ENCODE data around the gene GADD45G. TPM values are rescaled to one million over a fixed set of nuclear protein-coding genes. Genes with fewer than 3 reads are reported as not detected.

GADD45G gene
- total RNA-seq, 1 experiment from 2014 or later = 10.6 TPM

- DNase-seq (ENCODE audit: low spot score) (no peak), ATAC-seq (no peak)
- no peak overlapping the region for H3K4me3 Mint-ChIP-seq
These were observed 13.3 kb upstream of the GADD45G start for GRCh38 chr9:89591274-89592212.

GRCh38 chr9:89592213-89592815 is 12.5 kb upstream of the GADD45G start:
- Mint-ChIP-seq H3K4me1 (peaks cover 18% of the 10 kb centered on the region), H3K36me3 (no peaks in the 10 kb centered on the region), H3K27me3 (ENCODE audit: low read depth) (no peaks in the 10 kb centered on the region), H3K4me3 (no peak overlapping the region), H3K27ac (no peak overlapping the region), H3K9me3 (no peaks in the 10 kb centered on the region)
- DNase-seq (ENCODE audit: low spot score) (no peak), ATAC-seq (no peak)
- CTCF ChIA-PET = interaction anchor here (0.9 to 5.1 kb wide), 39 partner anchors 10 to 539 kb away, joined by 3 to 123 read pairs (median 9); partner anchors contain the start of gene GADD45G
- POLR2A ChIA-PET = interaction anchor here (0.8 to 1.1 kb wide), 2 partner anchors 11 to 16 kb away, joined by 3 read pairs; no protein-coding TSS in a partner anchor
- no peak for TF ChIP-seq ZNF532 (CRISPR knock-in tag; IDR thresholded peaks at IDR 0.05; ENCODE audit: borderline replicate concordance)
- no peak for TF ChIP-seq ZNF317 (CRISPR knock-in tag; IDR thresholded peaks at IDR 0.05; ENCODE audit: borderline replicate concordance, low read depth)
- TF ChIP-seq USF1 (CRISPR knock-in tag; IDR thresholded peaks at IDR 0.05) = no peak
- TF ChIP-seq HMGA2 (CRISPR knock-in tag; IDR thresholded peaks at IDR 0.05) = no peak
- no peak for TF ChIP-seq NR3C1 (CRISPR knock-in tag; conservative IDR thresholded peaks at IDR 0.05; ENCODE audit: low read depth)
- no peak for TF ChIP-seq SMAD3 (CRISPR knock-in tag; IDR thresholded peaks at IDR 0.05; ENCODE audit: borderline replicate concordance)
- TF ChIP-seq STAT6 (CRISPR knock-in tag; conservative IDR thresholded peaks at IDR 0.05; ENCODE audit: low read depth) = no peak
- no peak for TF ChIP-seq CREM (CRISPR knock-in tag; IDR thresholded peaks at IDR 0.05)
- TF ChIP-seq RORB (CRISPR knock-in tag; IDR thresholded peaks at IDR 0.05) = no peak

More at GRCh38 chr9:89591274-89592212, 13.3 kb upstream of the GADD45G start:
- Mint-ChIP-seq H3K27ac (no peak overlapping the region), H3K27me3 (ENCODE audit: low read depth) (no peaks in the 10 kb centered on the region), H3K36me3 (no peaks in the 10 kb centered on the region), H3K4me1 (peaks cover 18% of the 10 kb centered on the region), H3K9me3 (no peaks in the 10 kb centered on the region)
- TF ChIP-seq USF1 (CRISPR knock-in tag; IDR thresholded peaks at IDR 0.05) (no peak), ZMAT4 (CRISPR knock-in tag; IDR thresholded peaks at IDR 0.05) (no peak), STAT6 (CRISPR knock-in tag; conservative IDR thresholded peaks at IDR 0.05; ENCODE audit: low read depth) (no peak), SMAD4 (CRISPR knock-in tag; IDR thresholded peaks at IDR 0.05) (no peak), ZBTB21 (CRISPR knock-in tag; IDR thresholded peaks at IDR 0.05; ENCODE audit: borderline replicate concordance) (no peak), SP1 (CRISPR knock-in tag; conservative IDR thresholded peaks at IDR 0.05) (no peak), MYBL2 (CRISPR knock-in tag; IDR thresholded peaks at IDR 0.05) (no peak), TP53 (CRISPR knock-in tag; IDR thresholded peaks at IDR 0.05) (no peak), ZNF671 (CRISPR knock-in tag; IDR thresholded peaks at IDR 0.05) (no peak)
- CTCF ChIA-PET = interaction anchor here (2.5 to 5.1 kb wide), 8 partner anchors 11 to 511 kb away, joined by 25 to 123 read pairs (median 38); partner anchors contain the start of gene GADD45G
- POLR2A ChIA-PET = interaction anchor here (1.0 to 1.1 kb wide), 2 partner anchors 15 to 229 kb away, joined by 3 read pairs; no protein-coding TSS in a partner anchor
